ENCODE data around the gene SHROOM3.
A peak's percentile ranks its signal among the peaks of the same experiment; 100 is the strongest.

SHROOM3 gene

GRCh38 chr4:76740192-76740591, 305.2 kb downstream of the SHROOM3 start:
- TF ChIP-seq ZFX (IDR thresholded peaks at IDR 0.05; ENCODE audit: borderline replicate concordance) (no peak), CTCF (IDR thresholded peaks at IDR 0.05) (no peak)
- no peak overlapping the region for H3K27ac ChIP-seq

GRCh38 chr4:76740866-76741662, 306.0 kb downstream of the SHROOM3 start:
- H3K27ac ChIP-seq = no peak overlapping the region
- TF ChIP-seq CTCF (IDR thresholded peaks at IDR 0.05) (no peak), ZFX (IDR thresholded peaks at IDR 0.05; ENCODE audit: borderline replicate concordance) (no peak)

- TF ChIP-seq CTCF (IDR thresholded peaks at IDR 0.05) = no peak
- TF ChIP-seq ZFX (IDR thresholded peaks at IDR 0.05; ENCODE audit: borderline replicate concordance) = no peak
- no peak overlapping the region for H3K27ac ChIP-seq
These were observed 306.6 kb downstream of the SHROOM3 start for GRCh38 chr4:76741663-76742020.

- TF ChIP-seq CTCF (IDR thresholded peaks at IDR 0.05) = no peak
- TF ChIP-seq ZFX (IDR thresholded peaks at IDR 0.05; ENCODE audit: borderline replicate concordance) = no peak
- H3K27ac ChIP-seq = no peak overlapping the region
These were observed 309.4 kb downstream of the SHROOM3 start for GRCh38 chr4:76744241-76744921.

GRCh38 chr4:76745240-76745639, 310.2 kb downstream of the SHROOM3 start:
- no peak overlapping the region for H3K27ac ChIP-seq
- TF ChIP-seq CTCF (IDR thresholded peaks at IDR 0.05) = no peak
- TF ChIP-seq ZFX (IDR thresholded peaks at IDR 0.05; ENCODE audit: borderline replicate concordance) = no peak

- H3K27ac ChIP-seq = no peak overlapping the region
- TF ChIP-seq ZFX (IDR thresholded peaks at IDR 0.05; ENCODE audit: borderline replicate concordance) = no peak
- TF ChIP-seq CTCF (IDR thresholded peaks at IDR 0.05) = no peak
These were observed 312.5 kb downstream of the SHROOM3 start for GRCh38 chr4:76747563-76747962.

- TF ChIP-seq ZFX (IDR thresholded peaks at IDR 0.05; ENCODE audit: borderline replicate concordance) = no peak
- TF ChIP-seq CTCF (IDR thresholded peaks at IDR 0.05) = peak; percentile 84
- no peak overlapping the region for H3K27ac ChIP-seq
These were observed 313.6 kb downstream of the SHROOM3 start for GRCh38 chr4:76748649-76749048.
